Stimulated activated naive CD8-positive, alpha-beta T cell treated with anti-CD3 and anti-CD28 coated beads, Interleukin-15, Interleukin-2, amounts not matched to agents 100 ng/mL and 50 ng/mL, for 24 hours (primary cell): ENCODE data around the gene RFT1.
A peak's percentile ranks its signal among the peaks of the same experiment; 100 is the strongest.
"Not testable (repeated sequence)": the region's sequence is repeated elsewhere in the genome, so short reads cannot be mapped to it uniquely, and the experiment has no call there.

Source experiments
- H3K27ac Mint-ChIP-seq: one replicate; pipeline ENCODE4 v1.8.0; 2021; ENCODE audit warnings: mild to moderate bottlenecking, mixed read lengths
- H3K27me3 Mint-ChIP-seq: one replicate; pipeline ENCODE4 v1.8.0; 2021; ENCODE audit warnings: mixed read lengths
- H3K36me3 Mint-ChIP-seq: one replicate; pipeline ENCODE4 v1.8.0; 2021; ENCODE audit warnings: low read depth, mixed read lengths
- H3K4me1 Mint-ChIP-seq: one replicate; pipeline ENCODE4 v1.8.0; 2021; ENCODE audit warnings: low read depth, mixed read lengths
- H3K4me3 Mint-ChIP-seq: one replicate; pipeline ENCODE4 v1.8.0; 2021; ENCODE audit warnings: mild to moderate bottlenecking, mixed read lengths
- H3K9me3 Mint-ChIP-seq: one replicate; pipeline ENCODE4 v1.8.0; 2021; ENCODE audit warnings: mixed read lengths

RFT1 gene

GRCh38 chr3:53067567-53067966, 62.7 kb downstream of the RFT1 start:
- no peaks in the 10 kb centered on the region for H3K36me3 Mint-ChIP-seq
- no peaks in the 10 kb centered on the region for H3K27me3 Mint-ChIP-seq
- H3K4me1 Mint-ChIP-seq: peaks cover 4% of the 10 kb centered on the region
- H3K4me3 Mint-ChIP-seq: no peak overlapping the region
- no peaks in the 10 kb centered on the region for H3K9me3 Mint-ChIP-seq
- no peak overlapping the region for H3K27ac Mint-ChIP-seq

- no peaks in the 10 kb centered on the region for H3K27me3 Mint-ChIP-seq
- no peaks in the 10 kb centered on the region for H3K4me1 Mint-ChIP-seq
- H3K27ac Mint-ChIP-seq: no peak overlapping the region
- H3K4me3 Mint-ChIP-seq: no peak overlapping the region
- no peaks in the 10 kb centered on the region for H3K36me3 Mint-ChIP-seq
- no peaks in the 10 kb centered on the region for H3K9me3 Mint-ChIP-seq
These were observed 64.3 kb downstream of the RFT1 start for GRCh38 chr3:53065841-53066480.

GRCh38 chr3:53062905-53063304, 67.3 kb downstream of the RFT1 start:
- Mint-ChIP-seq H3K27ac (no peak overlapping the region), H3K27me3 (no peaks in the 10 kb centered on the region), H3K4me1 (no peaks in the 10 kb centered on the region), H3K36me3 (no peaks in the 10 kb centered on the region), H3K4me3 (no peak overlapping the region), H3K9me3 (no peaks in the 10 kb centered on the region)

GRCh38 chr3:53056442-53056841, 73.8 kb downstream of the RFT1 start:
- H3K27ac Mint-ChIP-seq: no peak overlapping the region
- no peak overlapping the region for H3K4me3 Mint-ChIP-seq

GRCh38 chr3:53054233-53054632, 76.0 kb downstream of the RFT1 start:
- not testable (repeated sequence) for H3K27me3 Mint-ChIP-seq, H3K4me3 Mint-ChIP-seq, H3K27ac Mint-ChIP-seq, H3K36me3 Mint-ChIP-seq, H3K9me3 Mint-ChIP-seq, H3K4me1 Mint-ChIP-seq

More at GRCh38 chr3:53056442-53056841, 73.8 kb downstream of the RFT1 start:
- Mint-ChIP-seq H3K36me3 (no peaks in the 10 kb centered on the region), H3K4me1 (no peaks in the 10 kb centered on the region), H3K9me3 (no peaks in the 10 kb centered on the region), H3K27me3 (no peaks in the 10 kb centered on the region)

- Mint-ChIP-seq H3K27me3 (peaks cover 6% of the 10 kb centered on the region), H3K4me3 (no peak overlapping the region), H3K36me3 (no peaks in the 10 kb centered on the region), H3K27ac (no peak overlapping the region), H3K9me3 (no peaks in the 10 kb centered on the region), H3K4me1 (peaks cover 7% of the 10 kb centered on the region)
These were observed 78.3 kb downstream of the RFT1 start for GRCh38 chr3:53051929-53052328.

GRCh38 chr3:53049987-53050386, 80.2 kb downstream of the RFT1 start:
- peaks cover 10% of the 10 kb centered on the region for H3K4me1 Mint-ChIP-seq
- H3K4me3 Mint-ChIP-seq: no peak overlapping the region
- H3K36me3 Mint-ChIP-seq: no peaks in the 10 kb centered on the region
- peaks cover 7% of the 10 kb centered on the region for H3K27me3 Mint-ChIP-seq
- no peak overlapping the region for H3K27ac Mint-ChIP-seq
- no peaks in the 10 kb centered on the region for H3K9me3 Mint-ChIP-seq

- Mint-ChIP-seq H3K9me3 (no peaks in the 10 kb centered on the region), H3K27me3 (peaks cover 7% of the 10 kb centered on the region), H3K4me3 (peak overlapping the region; percentile 82), H3K36me3 (no peaks in the 10 kb centered on the region), H3K27ac (peak overlapping the region; percentile 75), H3K4me1 (peaks cover 38% of the 10 kb centered on the region)
These were observed 83.8 kb downstream of the RFT1 start for GRCh38 chr3:53046171-53047170.

GRCh38 chr3:53045518-53046170, 84.6 kb downstream of the RFT1 start, which contains the start of gene SFMBT1:
TSS of gene SFMBT1 (minus strand) at chr3:53046073. CDS start at chr3:52969128, 76,945 bp downstream.
- peak within 1 kb of the TSS; percentile 91 for H3K27ac Mint-ChIP-seq

GRCh38 chr3:53044711-53045517, 85.3 kb downstream of the RFT1 start:
- H3K27me3 Mint-ChIP-seq: peaks cover 7% of the 10 kb centered on the region
- no peaks in the 10 kb centered on the region for H3K36me3 Mint-ChIP-seq
- peak overlapping the region; percentile 91 for H3K27ac Mint-ChIP-seq
- H3K4me1 Mint-ChIP-seq: peaks cover 51% of the 10 kb centered on the region
- no peaks in the 10 kb centered on the region for H3K9me3 Mint-ChIP-seq
- H3K4me3 Mint-ChIP-seq: peak overlapping the region; percentile 92

More at GRCh38 chr3:53045518-53046170, 84.6 kb downstream of the RFT1 start, which contains the start of gene SFMBT1:
- H3K9me3 Mint-ChIP-seq: no peaks in the 10 kb centered on the region
- peak within 1 kb of the TSS; percentile 92 for H3K4me3 Mint-ChIP-seq
- H3K4me1 Mint-ChIP-seq: peaks cover 45% of the 10 kb centered on the region
- peaks cover 7% of the 10 kb centered on the region for H3K27me3 Mint-ChIP-seq
- no peaks in the 10 kb centered on the region for H3K36me3 Mint-ChIP-seq

- Mint-ChIP-seq H3K4me1 (peaks cover 52% of the 10 kb centered on the region), H3K36me3 (no peaks in the 10 kb centered on the region), H3K9me3 (no peaks in the 10 kb centered on the region), H3K4me3 (peak overlapping the region; percentile 92), H3K27me3 (peaks cover 7% of the 10 kb centered on the region), H3K27ac (peak overlapping the region; percentile 91)
These were observed 85.9 kb downstream of the RFT1 start for GRCh38 chr3:53044371-53044710.

- peaks cover 58% of the 10 kb centered on the region for H3K4me1 Mint-ChIP-seq
- peak overlapping the region; percentile 45 for H3K27ac Mint-ChIP-seq
- no peaks in the 10 kb centered on the region for H3K9me3 Mint-ChIP-seq
These were observed 86.5 kb downstream of the RFT1 start for GRCh38 chr3:53043738-53044137.

GRCh38 chr3:53042651-53043050, 87.6 kb downstream of the RFT1 start:
- no peaks in the 10 kb centered on the region for H3K36me3 Mint-ChIP-seq
- H3K4me1 Mint-ChIP-seq: peaks cover 65% of the 10 kb centered on the region
- H3K9me3 Mint-ChIP-seq: no peaks in the 10 kb centered on the region
- H3K4me3 Mint-ChIP-seq: no peak overlapping the region
- no peak overlapping the region for H3K27ac Mint-ChIP-seq
- peaks cover 7% of the 10 kb centered on the region for H3K27me3 Mint-ChIP-seq

More at GRCh38 chr3:53043738-53044137, 86.5 kb downstream of the RFT1 start:
- peaks cover 7% of the 10 kb centered on the region for H3K27me3 Mint-ChIP-seq
- H3K36me3 Mint-ChIP-seq: no peaks in the 10 kb centered on the region
- H3K4me3 Mint-ChIP-seq: peak overlapping the region; percentile 92

GRCh38 chr3:53040351-53040820, 89.8 kb downstream of the RFT1 start:
- no peaks in the 10 kb centered on the region for H3K36me3 Mint-ChIP-seq
- peaks cover 68% of the 10 kb centered on the region for H3K4me1 Mint-ChIP-seq
- H3K27ac Mint-ChIP-seq: no peak overlapping the region
- no peaks in the 10 kb centered on the region for H3K9me3 Mint-ChIP-seq
- no peaks in the 10 kb centered on the region for H3K27me3 Mint-ChIP-seq
- no peak overlapping the region for H3K4me3 Mint-ChIP-seq
